Tibial nerve (tissue), 4 donors: ENCODE data around the gene PRKG1. TPM values are rescaled to one million over a fixed set of nuclear protein-coding genes. Genes with fewer than 3 reads are reported as not detected.

Source experiments
- DNase-seq, 2 donors: peaks; one replicate each; pipeline ENCODE4 v3.0.0-alpha.2; 2019; ENCODE audit warnings: low spot score in 2 of 2
- H3K27ac ChIP-seq, 4 donors: fragments of 200-600 bp; sonication (generic) in 3 of 4; one replicate each; pipeline ENCODE4 v1.5.1; 2017 to 2019; ENCODE audit warnings: mild to moderate bottlenecking in 1 of 4
- H3K27me3 ChIP-seq, 2 donors: fragments of 200-600 bp; sonication (generic) in 1 of 2; one replicate each; pipeline versions ENCODE4 v1.5.1 to v1.6.0; 2017 to 2019
- H3K36me3 ChIP-seq, 3 donors: fragments of 200-600 bp; sonication (generic); one replicate each; pipeline ENCODE4 v1.5.1; 2018 to 2019
- H3K4me1 ChIP-seq, 4 donors: fragments of 200-600 bp; sonication (generic) in 3 of 4; one replicate each; pipeline ENCODE4 v1.5.1; 2017 to 2019
- H3K4me3 ChIP-seq, 4 donors: fragments of 200-600 bp; sonication (generic) in 3 of 4; one replicate each; pipeline ENCODE4 v1.5.1; 2017 to 2019; ENCODE audit warnings: mild to moderate bottlenecking in 1 of 4, moderate library complexity in 1 of 4
- H3K9me3 ChIP-seq, 4 donors: fragments of 200-600 bp; sonication (generic) in 3 of 4; one replicate each; pipeline ENCODE4 v1.5.1; 2017 to 2019
- EP300 ChIP-seq, 2 donors: sonication (generic); formaldehyde crosslinking; IDR thresholded peaks; one replicate each; pipeline ENCODE4 v1.6.1; 2017; ENCODE audit warnings: antibody characterized with exemption in 2 of 2, mild to moderate bottlenecking in 1 of 2
- POLR2A ChIP-seq, 2 donors: fragments of 450-650 bp; IDR thresholded peaks; one replicate each; pipeline ENCODE4 v1.6.1; 2017; ENCODE audit warnings: antibody characterized with exemption in 2 of 2, mild to moderate bottlenecking in 2 of 2, moderate library complexity in 2 of 2
- WGBS, 2 donors: methylation state at CpG; one replicate each; pipeline ENCODE4 v1.1.5; 2018; 5-methylcytosine and 5-hydroxymethylcytosine counted together
- total RNA-seq, 4 donors: library from RNA; depleted of rRNA; stranded (reverse); fragments of >200 nt; gene quantifications; one replicate each; pipeline ENCODE4 v1.1.0, GENCODE V29; 2016
- TF ChIP-seq, protein P1 (sequence below), 5 experiments: fragments of 200-600 bp in 3 of 5; fragments of 450-650 bp in 2 of 5; sonication (generic) in 3 of 5; IDR thresholded peaks; one replicate each; pipeline ENCODE4 v1.5.1; 2016 to 2019; ENCODE audit warnings: antibody characterized with exemption in 5 of 5, mild to moderate bottlenecking in 3 of 5, moderate library complexity in 2 of 5

Gene PRKG1
- total RNA-seq, 4 donors from 2014 or later: 8.7 to 35.0 (median 14.8) TPM

DNA sequence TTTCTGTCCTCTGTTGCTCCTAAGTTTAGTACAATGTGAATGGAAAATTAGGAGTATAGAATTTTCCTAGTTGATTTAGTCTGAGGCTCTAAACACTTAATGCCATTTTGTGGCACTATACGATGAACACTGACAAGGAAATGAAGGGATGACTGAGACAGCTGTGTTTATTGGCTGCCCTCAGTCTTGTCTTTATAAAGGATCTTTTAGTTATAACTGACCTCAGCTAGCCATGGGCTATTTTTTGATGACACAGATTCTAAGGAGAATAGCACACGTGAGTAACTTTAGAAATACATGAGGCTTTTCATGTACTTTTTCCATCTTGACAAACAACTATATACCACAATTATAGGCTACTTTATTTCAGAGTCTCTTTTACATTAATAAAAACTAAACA is 113.7 kb downstream of the PRKG1 start:
- WGBS, 2 donors: 33 to 40% methylated on average over 2 of the region's 2 CpGs
- no peak for TF ChIP-seq EP300 (IDR thresholded peaks at IDR 0.05)
- TF ChIP-seq, protein P1, sequence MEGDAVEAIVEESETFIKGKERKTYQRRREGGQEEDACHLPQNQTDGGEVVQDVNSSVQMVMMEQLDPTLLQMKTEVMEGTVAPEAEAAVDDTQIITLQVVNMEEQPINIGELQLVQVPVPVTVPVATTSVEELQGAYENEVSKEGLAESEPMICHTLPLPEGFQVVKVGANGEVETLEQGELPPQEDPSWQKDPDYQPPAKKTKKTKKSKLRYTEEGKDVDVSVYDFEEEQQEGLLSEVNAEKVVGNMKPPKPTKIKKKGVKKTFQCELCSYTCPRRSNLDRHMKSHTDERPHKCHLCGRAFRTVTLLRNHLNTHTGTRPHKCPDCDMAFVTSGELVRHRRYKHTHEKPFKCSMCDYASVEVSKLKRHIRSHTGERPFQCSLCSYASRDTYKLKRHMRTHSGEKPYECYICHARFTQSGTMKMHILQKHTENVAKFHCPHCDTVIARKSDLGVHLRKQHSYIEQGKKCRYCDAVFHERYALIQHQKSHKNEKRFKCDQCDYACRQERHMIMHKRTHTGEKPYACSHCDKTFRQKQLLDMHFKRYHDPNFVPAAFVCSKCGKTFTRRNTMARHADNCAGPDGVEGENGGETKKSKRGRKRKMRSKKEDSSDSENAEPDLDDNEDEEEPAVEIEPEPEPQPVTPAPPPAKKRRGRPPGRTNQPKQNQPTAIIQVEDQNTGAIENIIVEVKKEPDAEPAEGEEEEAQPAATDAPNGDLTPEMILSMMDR (IDR thresholded peaks at IDR 0.05): no peak
- no peak for TF ChIP-seq POLR2A (IDR thresholded peaks at IDR 0.05)

DNA sequence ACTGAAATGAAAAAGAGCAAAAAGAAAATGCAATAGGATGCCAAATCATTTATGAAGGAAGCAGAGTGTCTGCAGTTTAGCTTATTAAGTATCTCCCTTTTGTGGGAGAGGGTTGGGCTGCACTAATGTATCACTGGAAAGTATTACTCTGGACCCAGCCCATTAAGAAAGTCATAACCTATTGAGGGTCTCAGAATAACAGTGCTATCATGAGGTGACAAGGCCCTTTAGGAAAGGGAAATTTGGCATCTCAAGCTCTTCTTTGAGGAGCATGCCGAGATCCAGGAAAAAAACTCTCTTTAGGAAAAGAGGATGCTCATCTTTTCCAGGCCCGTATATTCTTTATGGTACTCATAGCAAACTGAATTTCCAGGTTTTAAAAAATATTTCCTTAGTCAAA is 114.6 kb downstream of the PRKG1 start:
- TF ChIP-seq POLR2A (IDR thresholded peaks at IDR 0.05) (no peak), EP300 (IDR thresholded peaks at IDR 0.05) (no peak)
- TF ChIP-seq, protein P1 (IDR thresholded peaks at IDR 0.05): no peak
- peaks cover 0 to 10% (median 0%) of the 10 kb centered on the region in 4 donors for H3K4me1 ChIP-seq
- H3K36me3 ChIP-seq: no peaks in the 10 kb centered on the region
- no peaks in the 10 kb centered on the region for H3K27me3 ChIP-seq
- no peak overlapping the region for H3K27ac ChIP-seq
- DNase-seq: no peak
- H3K4me3 ChIP-seq: no peak overlapping the region
- 79 to 84% methylated on average over 2 of the region's 2 CpGs for WGBS, 2 donors
- H3K9me3 ChIP-seq: no peaks in the 10 kb centered on the region

More for the DNA sequence above, 113.7 kb downstream of the PRKG1 start:
- Histone ChIP-seq H3K27me3 (no peaks in the 10 kb centered on the region), H3K27ac (no peak overlapping the region), H3K9me3 (no peaks in the 10 kb centered on the region), H3K4me3 (no peak overlapping the region), H3K4me1 (peaks cover 0 to 10% (median 0%) of the 10 kb centered on the region in 4 donors), H3K36me3 (no peaks in the 10 kb centered on the region)
- DNase-seq: no peak

DNA sequence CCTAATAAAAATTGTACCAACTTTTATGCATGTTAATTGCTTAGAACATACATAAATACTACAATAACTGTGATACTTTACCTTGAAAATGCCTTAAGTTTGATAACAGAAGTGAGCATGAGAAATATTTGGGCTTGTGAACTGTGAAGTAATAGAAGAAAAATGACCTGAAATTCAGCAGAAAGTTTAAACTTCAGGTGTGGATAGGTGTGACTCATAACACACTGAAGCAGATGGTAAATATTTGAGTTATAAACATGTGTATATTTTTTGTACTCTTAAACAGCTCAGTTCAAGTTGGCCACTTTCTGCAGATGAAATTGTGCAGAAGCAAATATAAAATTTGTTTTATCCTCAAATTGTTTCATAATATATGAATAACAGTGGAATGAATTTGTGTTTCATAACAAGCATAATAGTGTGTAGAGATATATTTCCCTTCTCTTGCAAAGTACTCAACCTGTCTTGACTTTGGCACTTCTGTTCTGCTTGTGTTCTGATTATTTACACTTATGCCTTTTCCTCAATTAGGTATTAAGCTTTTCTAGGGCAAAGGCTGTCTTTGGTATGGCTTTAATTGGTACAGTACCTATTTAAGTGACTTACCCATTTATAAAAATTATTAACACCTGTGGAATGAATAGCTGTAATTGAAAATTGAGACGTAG is 122.4 kb downstream of the PRKG1 start:
- 93 to 97% methylated on average over 1 of the region's 1 CpG for WGBS, 2 donors
- no peak overlapping the region for H3K4me3 ChIP-seq
- no peaks in the 10 kb centered on the region for H3K9me3 ChIP-seq
- no peak for TF ChIP-seq EP300 (IDR thresholded peaks at IDR 0.05)
- TF ChIP-seq, protein P1 (IDR thresholded peaks at IDR 0.05): no peak
- TF ChIP-seq POLR2A (IDR thresholded peaks at IDR 0.05): no peak
- no peak overlapping the region for H3K27ac ChIP-seq
- DNase-seq: no peak
- no peaks in the 10 kb centered on the region for H3K36me3 ChIP-seq
- no peaks in the 10 kb centered on the region for H3K4me1 ChIP-seq
- no peaks in the 10 kb centered on the region for H3K27me3 ChIP-seq

DNA sequence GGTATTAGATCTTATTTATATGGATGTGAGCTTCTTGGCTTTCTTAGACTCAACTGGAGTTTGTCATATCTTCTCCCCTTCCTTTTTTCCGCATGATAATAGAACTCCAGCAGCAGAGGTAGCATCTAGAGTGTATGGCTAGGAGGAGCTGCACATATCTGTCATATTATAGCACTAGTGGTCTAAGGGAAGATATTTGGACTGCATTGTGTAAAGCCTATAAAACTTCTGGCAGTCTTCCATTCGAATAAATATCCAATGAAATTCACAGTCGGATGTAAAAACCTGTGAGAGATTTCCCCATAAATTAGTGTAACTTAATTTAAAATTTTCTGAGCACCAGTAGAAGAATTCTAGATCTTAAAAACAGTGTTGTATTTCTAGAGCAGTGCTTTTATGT is 123.9 kb downstream of the PRKG1 start:
- Histone ChIP-seq H3K4me3 (no peak overlapping the region), H3K27ac (no peak overlapping the region), H3K27me3 (no peaks in the 10 kb centered on the region), H3K9me3 (no peaks in the 10 kb centered on the region), H3K36me3 (no peaks in the 10 kb centered on the region), H3K4me1 (no peaks in the 10 kb centered on the region)
- 73 to 88% methylated on average over 3 of the region's 3 CpGs for WGBS, 2 donors
- DNase-seq: no peak
- TF ChIP-seq, protein P1 (IDR thresholded peaks at IDR 0.05): no peak
- TF ChIP-seq EP300 (IDR thresholded peaks at IDR 0.05): no peak
- TF ChIP-seq POLR2A (IDR thresholded peaks at IDR 0.05): no peak

DNA sequence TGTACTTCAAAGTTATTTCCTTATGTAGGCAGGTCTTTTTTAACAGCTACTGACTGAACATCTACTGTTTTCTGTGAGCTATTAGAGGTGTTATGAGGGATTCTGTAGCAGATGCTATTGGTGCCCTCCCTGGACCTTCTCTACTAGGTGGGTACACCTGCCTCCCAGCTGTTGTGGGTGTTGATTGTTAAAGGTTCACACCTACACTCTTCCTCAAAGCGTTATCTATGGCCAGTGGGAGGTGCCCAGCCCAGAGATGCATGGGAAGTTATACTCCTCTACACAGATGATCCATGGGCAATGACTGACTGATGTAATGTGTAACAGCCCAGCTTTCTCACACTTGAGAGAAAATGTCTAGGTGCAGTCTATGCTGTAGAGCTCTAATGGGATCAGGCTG is 127.7 kb downstream of the PRKG1 start:
- Histone ChIP-seq H3K27me3 (no peaks in the 10 kb centered on the region), H3K9me3 (no peaks in the 10 kb centered on the region), H3K4me1 (no peaks in the 10 kb centered on the region), H3K4me3 (no peak overlapping the region), H3K27ac (no peak overlapping the region), H3K36me3 (no peaks in the 10 kb centered on the region)
- WGBS, 2 donors: 69 to 91% methylated on average over 1 of the region's 1 CpG
- DNase-seq: no peak
- TF ChIP-seq POLR2A (IDR thresholded peaks at IDR 0.05) (no peak), EP300 (IDR thresholded peaks at IDR 0.05) (no peak)
- TF ChIP-seq, protein P1 (IDR thresholded peaks at IDR 0.05): no peak
